Muscle of arm (tissue), 14 donors: ENCODE results near the gene C1orf74. TPM values are rescaled to one million over a fixed set of nuclear protein-coding genes. Genes with fewer than 3 reads are reported as not detected.

ENCODE experiments used
- DNase-seq: peaks from one replicate; pipeline ENCODE4 v3.0.0-alpha.2; 2013
- long read RNA-seq, 11 donors: transcript quantifications; one replicate each; lab custom pipeline, GENCODE V29; 2026
- polyA plus RNA-seq, 12 donors: library from polyadenylated mRNA; unstranded; fragments of 120-200 nt; gene quantifications; one replicate each; pipeline ENCODE4 v1.2.1, GENCODE V29; 2013; ENCODE audit not compliant: insufficient read length in 12 of 12

The C1orf74 gene
- polyA plus RNA-seq: 1 to 10 TPM in 11 of 12 donors, not detected in 1; 2.2 to 3.2 (median 2.8) TPM
- long read RNA-seq, donor 1, full-length matches to known transcripts: 2 of 2 reads
- long read RNA-seq, donor 1, partial matches to known transcripts: 0 of 2 reads
- long read RNA-seq, donor 1, other reads (novel, unspliced or antisense): 0 of 2 reads
- long read RNA-seq, donor 2, full-length matches to known transcripts: 3 of 3 reads
- long read RNA-seq, donor 2, partial matches to known transcripts: 0 of 3 reads
- long read RNA-seq, donor 2, other reads (novel, unspliced or antisense): 0 of 3 reads
- long read RNA-seq, donor 3: 0 reads
- long read RNA-seq, donor 4: 0 reads
- long read RNA-seq, donor 5, full-length matches to known transcripts: 4 of 4 reads
- long read RNA-seq, donor 5, partial matches to known transcripts: 0 of 4 reads
- long read RNA-seq, donor 5, other reads (novel, unspliced or antisense): 0 of 4 reads
- long read RNA-seq, donor 6: 0 reads
- long read RNA-seq, donor 7, full-length matches to known transcripts: 1 of 1 reads
- long read RNA-seq, donor 7, partial matches to known transcripts: 0 of 1 reads
- long read RNA-seq, donor 7, other reads (novel, unspliced or antisense): 0 of 1 reads
- long read RNA-seq, donor 8: 0 reads
- long read RNA-seq, donor 9, full-length matches to known transcripts: 2 of 2 reads
- long read RNA-seq, donor 9, partial matches to known transcripts: 0 of 2 reads
- long read RNA-seq, donor 9, other reads (novel, unspliced or antisense): 0 of 2 reads
- long read RNA-seq, donor 10, full-length matches to known transcripts: 1 of 1 reads
- long read RNA-seq, donor 10, partial matches to known transcripts: 0 of 1 reads
- long read RNA-seq, donor 10, other reads (novel, unspliced or antisense): 0 of 1 reads
- long read RNA-seq, donor 11, full-length matches to known transcripts: 2 of 2 reads
- long read RNA-seq, donor 11, partial matches to known transcripts: 0 of 2 reads
- long read RNA-seq, donor 11, other reads (novel, unspliced or antisense): 0 of 2 reads

DNA sequence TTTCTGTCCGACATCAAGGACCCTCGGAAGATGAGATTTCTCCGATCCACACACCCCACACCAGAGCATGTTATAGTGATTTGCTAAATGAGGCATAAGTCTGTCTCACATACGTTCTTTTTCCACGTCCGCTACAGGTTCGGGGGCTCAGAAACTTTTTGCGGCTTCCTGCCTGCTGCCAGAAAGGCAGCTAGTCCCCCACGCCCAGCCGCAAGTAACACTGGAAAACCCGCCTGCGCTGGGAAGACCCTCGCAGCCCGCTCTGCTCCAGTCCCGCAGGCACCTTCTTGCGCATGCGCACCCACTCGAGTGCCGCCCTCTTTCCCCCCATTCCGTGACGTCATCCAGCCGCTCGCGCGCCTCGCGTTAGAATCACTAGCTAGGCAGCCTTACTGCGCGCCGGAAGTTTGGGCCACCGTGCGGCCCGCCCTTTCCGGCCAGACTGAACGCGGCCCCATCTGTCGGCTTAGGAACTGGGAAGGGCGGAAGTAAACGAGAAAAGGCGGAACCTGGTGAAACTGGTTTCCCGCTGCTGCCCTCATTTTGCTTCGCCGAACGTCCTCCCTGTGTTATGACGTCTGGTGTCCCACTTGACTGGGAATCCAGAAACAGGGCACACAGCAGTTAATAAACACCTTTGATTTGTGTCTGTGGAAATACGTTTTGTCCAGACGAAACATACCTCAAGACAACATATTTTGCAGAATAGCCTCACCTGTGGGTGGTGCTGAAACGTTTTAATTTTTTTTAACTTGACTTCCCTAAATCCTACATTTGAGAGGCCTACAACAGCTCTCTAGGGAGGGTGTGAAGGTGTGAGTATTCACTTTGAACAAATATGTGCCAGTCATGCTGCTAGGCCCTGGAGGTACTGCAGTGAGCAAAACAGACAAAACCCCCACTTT lies at the start of gene C1orf74:
C1orf74 (minus strand) TSS at position 295 of the 905 bp plus-strand sequence. CDS start 925 bp downstream, outside the sequence.
- peak; percentile 99 for DNase-seq

DNA sequence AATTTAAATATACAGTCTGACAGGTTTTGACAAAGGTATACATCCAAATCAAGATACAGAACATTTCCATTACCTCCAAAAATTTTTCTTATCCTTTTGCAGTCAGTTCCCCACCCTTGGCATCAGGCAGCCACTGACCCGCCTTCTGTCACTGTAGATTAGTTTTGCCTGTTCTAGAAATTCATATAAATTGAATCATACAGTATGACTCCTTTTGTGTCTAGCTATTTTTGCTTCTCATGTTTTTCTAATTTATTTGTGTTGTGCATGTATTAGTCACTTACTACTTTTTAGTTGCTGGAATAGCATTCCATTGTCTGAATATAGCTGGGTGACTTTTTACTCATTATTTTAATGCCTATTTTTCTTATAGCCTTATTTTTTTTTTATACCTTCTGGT lies 47.3 kb upstream of the C1orf74 start:
- no peak for DNase-seq

DNA sequence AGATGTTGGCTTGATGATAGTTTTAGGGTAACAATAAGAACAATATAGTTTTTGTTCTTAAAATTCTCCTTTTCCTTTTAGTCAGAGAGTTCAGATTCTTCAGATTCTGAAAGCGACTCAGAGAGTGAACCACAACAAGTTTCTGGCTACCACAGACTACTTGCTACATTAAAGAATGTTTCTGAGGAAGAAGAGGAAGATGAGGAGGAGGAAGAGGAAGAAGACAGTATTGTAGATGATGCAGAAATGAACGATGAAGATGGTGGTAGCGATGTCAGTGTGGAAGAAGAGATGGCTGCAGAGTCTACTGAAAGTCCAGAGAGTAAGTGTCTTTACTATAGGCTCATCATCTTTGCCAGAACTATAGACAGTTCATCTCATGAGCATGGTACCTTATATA lies 46.4 kb upstream of the C1orf74 start:
- no peak for DNase-seq

DNA sequence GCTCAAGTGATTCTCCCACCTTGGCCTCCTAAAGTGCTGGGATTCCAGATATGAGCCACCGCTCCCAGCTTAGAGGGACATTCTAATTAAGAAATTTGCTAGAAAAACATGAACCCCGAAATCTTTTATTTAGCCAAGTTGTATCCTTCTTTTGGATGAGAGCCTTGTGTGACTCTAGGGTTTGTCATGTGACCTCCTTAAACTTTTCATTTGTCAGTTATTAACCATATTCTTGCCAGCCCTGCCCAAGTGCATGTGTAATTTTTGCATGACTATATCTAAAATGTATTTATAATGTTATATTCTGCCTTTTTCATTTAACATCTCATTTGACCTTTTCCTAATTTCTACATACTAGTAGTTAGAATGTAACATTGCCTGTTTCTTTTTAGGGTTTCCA lies 45.4 kb upstream of the C1orf74 start:
- no peak for DNase-seq

DNA sequence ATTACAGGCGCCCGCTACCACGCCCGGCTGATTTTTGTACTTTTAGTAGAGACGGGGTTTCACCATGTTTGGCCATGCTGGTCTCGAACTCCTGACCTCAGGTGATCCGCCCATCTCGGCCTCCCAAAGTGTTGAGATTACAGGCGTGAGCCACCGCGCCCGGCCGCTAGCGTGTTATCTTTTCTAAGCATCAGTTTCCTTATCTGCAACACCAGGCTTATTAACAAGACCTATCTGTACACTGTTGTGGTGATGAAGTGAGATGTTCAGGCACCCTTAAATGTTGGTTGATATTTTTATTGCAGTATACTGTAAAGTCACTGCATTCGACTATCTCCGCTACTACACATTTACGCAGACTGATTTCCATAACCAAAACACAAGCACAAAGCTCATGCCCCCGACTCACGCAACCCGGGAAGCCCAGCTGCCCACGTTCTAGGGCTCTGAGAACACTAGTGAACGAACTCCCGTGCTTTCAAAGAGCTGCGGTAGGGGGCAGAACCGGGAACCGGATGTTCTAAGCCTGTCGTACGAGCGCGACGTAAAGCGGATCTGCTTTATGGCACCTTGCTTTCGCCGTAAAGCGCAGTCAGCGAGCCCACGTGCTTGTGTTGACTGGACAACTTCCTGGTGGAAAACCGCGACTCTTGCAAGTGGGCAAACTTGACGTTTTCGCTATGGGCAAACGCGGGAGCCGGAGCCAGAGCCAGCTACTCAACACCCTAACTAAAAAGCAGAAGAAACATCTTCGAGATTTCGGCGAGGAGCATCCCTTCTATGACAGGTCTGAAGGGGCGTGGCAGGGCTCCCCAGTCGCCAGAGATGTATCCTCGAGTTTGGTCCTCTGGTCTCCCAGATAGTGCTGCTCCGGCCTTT lies 43.3 kb upstream of the C1orf74 start, which contains the start of gene UTP25:
UTP25 (plus strand) TSS at position 589 of the 879 bp plus-strand sequence; CDS start at position 681, 92 bp downstream.
- peak; percentile 95 for DNase-seq

DNA sequence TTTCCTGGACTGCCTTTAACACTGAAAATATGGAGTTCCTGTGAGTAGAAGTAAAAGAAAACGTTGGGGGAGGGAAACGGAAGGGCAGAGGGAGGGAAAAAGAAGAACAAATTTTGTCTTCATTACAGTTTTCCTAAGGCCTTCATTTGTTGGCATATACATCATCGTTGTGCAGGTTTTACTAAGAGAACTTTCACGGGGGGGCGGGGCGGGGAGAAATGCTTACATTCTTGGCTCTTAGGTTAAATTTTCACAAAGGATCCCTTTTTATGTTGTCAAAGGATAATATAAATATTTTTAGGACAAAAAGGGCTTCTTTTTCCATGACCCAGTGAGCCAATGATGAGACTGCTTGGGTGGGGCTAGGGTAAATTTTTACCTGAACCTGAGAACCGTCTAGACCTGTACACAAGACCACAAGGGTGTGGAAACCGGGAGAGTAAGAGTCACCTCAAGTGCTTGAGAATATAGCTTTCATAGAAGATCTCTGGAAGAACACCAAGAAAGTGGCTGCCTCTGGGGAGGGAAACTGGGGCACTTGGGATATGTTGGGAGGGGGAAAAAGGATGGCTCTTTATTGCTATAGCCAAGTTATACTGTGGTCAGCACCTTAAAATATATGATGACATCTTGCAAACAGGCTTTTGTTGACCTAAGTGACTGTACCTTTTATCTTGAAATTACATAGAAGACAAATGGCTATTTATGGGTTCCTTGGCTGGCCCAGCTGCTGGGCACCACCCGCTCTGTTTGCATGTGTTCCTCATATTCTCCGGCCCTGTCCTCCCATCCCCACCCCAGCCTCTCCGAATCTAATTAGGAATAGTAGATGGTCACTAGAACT lies 41.5 kb upstream of the C1orf74 start:
- no peak for DNase-seq

DNA sequence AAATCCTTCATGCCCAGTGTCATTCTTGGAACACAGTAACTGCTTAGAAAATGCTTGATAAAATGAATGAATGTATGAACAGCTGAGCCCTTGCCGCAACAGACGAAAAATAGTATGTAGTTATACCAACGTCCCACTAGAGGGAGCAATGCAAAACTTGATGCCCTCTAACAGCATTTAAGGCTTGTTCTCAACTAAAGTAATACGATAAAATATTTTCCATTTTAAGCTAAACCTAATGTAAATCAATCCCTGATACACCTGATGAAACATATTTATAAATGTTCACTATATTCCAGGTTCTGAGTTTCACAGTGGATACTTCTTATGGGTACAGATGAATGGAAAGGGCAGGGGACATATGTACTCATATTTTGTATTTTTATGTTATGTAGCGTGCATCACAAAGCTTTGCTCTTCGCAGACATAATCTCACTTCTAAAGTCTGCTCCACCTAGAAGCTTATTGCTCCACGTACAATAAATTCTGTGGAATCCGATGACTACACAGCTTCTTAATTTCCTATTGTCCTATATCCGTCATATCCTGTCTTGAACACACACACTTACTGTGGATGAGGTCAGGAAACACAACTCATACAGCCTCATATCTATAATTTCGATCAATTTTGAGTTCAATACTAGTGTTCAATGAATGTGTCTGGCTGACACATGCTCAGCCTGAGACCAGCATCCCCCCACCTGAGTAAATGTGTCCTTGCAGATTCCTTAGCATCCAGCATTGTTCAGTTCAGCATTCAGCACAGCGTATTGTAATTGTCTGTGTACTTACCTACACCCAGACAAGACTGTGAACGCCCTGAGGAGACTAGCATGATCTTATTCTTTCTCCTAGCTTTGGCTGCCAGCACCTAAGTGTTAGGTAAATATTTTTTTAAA lies 39.0 kb upstream of the C1orf74 start:
- DNase-seq: no peak

DNA sequence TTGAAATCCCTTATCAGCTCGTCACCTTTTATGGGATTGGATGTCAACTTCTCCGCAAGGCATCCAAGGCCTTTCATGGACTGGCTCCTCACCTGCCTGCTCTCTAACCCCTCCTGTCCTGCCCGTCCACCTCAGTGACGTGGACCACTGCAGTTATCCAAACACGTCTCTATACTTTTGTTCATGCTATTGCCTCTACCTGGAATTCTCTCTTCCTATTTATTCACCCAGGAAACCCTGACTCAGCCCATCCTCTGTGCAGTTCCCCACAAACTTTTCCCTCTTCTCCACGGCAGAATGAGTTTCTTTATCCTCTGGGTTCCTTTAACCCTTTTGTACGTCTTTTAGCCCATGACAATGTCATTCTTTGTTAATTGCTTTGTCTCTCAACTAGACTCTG lies 38.3 kb upstream of the C1orf74 start:
- no peak for DNase-seq

DNA sequence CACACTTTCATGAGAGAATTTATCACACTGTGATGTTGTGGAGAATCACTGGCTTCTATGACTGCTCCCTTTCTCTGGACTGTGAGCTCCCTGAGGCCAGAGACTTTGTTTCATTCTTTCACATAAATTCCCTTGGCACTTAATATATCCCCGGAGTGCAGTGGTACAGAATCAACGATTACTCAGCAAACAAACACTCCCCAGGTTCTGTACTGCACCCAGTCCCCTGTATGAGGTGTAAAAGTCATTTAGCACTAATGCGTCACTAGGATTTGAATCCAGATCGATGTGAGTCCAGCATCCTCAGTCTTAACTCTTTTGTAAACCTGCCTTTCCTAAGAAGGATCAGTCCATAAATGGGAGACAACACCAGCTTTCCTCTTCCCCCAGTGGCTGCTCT lies 36.6 kb upstream of the C1orf74 start:
- DNase-seq: no peak

DNA sequence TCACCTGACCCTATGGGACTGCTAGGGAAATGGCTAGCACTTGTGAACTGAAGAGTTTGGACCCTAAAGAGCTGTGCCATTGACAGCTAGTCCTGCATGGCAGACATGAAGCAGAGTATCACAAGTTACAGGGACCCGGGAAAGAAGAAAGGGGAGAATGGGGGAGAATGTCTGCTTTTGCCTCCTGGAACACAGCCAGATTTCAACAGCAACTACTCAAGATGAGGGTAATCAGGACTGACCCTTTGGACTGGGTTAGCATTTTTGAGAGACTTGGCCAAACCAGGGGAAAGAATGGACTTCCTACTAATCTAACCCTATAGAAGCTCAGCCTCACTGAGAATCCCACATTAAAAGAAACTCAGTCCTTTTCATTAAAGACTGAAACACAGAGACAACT lies 34.7 kb upstream of the C1orf74 start:
- no peak for DNase-seq

DNA sequence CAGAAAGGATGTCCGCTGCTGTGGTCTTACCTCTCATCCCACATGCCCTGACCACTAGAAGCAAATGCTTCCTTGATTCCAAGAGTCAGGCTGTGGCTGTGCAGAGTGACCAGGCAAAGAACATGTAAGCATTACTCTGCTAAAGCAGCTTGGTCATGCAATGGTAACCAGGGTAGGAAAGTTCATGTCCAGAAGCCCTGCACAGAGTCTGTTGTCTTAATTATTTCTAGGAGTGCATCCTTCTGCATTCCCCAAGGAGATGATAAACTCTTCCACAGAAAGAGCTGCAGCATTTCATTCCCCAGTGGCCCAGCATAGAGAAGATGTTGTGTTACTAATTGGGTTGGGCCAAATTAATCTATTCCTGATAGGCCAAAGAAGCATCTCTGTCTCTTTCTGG lies 33.3 kb upstream of the C1orf74 start:
- DNase-seq: no peak

DNA sequence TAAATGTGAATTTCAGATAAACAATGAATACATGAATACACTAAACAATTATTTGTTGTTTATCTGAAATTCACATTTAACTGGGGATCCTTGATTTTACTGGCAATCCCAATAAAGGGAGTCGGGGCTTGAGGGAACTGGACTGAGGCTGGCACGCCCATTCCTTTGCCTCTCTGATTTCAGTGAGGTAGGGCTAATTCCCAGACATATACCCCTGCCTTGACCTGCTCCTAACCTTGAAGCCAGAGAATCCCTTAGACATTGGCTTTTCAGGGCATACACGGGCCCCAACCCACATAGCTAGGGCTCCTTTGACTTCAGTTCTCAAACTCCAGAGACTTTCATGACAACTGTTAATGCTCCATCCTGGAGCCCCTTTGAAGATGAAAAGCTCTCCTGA lies 32.6 kb upstream of the C1orf74 start:
- DNase-seq: no peak

DNA sequence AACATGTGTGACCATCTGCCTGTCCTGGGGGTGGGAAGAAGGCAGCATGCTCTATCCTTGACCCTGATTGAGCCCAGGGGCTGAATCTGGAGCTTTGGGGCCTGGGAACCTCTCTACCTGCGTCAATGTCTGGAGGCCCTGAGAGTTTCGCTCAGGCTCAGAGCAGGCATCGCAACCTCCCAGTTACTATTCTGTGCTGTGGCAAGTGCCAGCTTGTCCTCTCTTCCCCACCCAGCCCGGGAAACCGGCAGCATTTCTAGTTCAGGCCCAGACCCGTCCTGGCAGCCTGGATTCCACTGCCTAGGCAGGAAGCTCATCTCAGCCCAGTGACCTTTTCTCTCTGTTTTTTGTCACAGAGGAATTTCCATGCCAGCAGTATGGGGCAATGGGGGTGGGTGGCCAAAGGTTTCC lies 31.6 kb upstream of the C1orf74 start:
- DNase-seq: no peak

DNA sequence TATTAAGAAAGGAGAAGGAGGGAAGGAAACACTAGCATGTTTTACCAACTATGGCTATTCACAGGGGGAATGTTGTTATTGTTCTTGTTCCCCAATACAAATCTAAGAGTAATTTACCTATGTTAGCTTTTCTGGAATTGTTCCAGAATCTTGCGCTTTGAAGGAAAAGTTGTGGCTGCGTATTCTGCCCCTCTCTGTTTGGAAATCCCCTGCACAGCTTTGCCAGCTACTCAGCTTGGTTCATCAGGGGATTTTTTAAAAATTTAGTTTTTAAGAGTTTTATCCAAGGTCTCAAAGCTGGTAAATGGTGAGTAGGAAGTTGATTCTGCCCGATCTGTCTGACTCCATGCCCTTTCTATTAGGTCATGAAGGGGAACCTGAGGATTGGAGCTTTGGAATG lies 31.1 kb upstream of the C1orf74 start:
- no peak for DNase-seq

DNA sequence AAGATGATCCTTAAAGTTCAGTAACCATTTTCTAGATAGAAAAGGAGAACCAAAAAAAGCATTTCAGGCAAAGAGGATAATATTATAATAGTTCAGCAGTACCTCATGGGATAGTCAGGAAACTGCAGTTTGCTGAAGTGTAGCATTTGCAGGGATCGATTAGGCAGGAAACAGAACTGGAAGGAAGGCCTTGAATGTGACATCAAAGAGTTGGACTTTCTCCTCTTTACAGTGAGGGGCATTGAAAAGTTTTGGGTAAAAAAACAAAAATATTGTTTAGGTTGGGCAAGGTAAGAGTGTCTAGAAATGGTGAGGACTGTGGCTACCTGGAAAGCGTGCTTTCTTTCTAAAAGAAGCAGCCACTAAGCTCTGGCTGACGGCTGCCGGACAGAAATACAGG lies 29.5 kb upstream of the C1orf74 start:
- DNase-seq: no peak

DNA sequence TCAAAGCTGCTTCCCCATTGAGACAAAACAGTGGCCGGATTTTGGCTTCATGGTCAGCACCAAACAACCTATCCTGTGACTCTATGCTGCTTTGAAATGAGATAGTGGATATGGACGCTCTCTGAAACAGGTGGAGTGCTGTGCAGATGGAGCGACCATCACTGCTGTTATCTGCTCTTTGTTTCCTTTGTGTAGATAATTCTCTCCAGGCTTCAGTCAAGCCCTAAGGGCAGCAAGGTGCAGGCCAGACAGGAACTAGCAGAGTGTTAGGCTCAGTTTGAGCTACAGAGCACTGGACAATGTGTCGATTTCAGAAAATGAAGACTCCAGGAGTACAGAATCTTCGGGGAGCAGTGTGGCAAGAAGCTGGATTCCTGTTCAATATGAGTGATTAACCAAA lies 26.4 kb upstream of the C1orf74 start:
- no peak for DNase-seq

DNA sequence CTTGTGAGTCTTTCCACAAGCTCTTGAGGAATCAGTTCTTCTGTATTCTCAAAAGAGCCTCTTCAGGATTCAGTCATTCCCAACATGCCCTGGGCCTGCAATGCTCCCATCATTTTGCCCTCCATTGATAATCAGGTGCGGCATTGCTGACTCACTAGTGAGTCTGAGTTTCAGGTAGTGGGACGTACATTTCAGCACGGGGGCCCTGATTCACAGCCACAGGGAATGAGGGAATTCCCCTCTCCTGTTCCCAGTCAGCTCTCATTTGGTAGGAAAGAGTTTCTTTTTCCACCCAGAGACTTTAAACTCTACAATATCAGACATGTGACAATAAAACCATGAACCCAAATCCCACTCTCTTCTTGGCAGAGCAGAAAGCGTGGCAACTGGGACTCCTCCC lies 25.3 kb upstream of the C1orf74 start:
- DNase-seq: no peak

DNA sequence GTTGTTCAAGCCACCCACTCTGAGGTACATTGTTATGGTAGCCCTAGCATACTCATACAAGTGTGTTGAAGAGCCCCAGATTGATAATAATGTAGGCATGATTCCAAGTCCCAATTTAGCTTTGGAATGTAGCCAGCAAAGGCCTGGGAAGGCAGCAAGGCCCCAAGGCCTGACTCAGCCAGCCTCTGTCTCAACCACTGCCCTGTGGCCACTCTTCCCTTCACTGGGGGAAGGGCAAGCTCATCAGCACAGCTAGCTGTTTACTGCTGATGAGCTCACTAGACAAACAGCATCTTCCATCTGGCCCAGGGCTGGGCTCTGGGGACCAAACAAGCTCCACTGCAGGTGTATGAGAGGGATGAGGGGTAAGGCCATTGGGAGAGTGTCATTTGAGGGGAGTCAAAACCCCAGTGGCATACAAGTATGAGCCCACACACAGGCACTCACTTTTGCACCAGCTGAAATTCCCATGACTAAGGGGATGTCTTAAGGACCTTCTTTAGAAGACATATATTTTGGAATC lies 23.8 kb upstream of the C1orf74 start:
- DNase-seq: no peak
